ENCODE results near the gene FXYD2.

Gene FXYD2

DNA sequence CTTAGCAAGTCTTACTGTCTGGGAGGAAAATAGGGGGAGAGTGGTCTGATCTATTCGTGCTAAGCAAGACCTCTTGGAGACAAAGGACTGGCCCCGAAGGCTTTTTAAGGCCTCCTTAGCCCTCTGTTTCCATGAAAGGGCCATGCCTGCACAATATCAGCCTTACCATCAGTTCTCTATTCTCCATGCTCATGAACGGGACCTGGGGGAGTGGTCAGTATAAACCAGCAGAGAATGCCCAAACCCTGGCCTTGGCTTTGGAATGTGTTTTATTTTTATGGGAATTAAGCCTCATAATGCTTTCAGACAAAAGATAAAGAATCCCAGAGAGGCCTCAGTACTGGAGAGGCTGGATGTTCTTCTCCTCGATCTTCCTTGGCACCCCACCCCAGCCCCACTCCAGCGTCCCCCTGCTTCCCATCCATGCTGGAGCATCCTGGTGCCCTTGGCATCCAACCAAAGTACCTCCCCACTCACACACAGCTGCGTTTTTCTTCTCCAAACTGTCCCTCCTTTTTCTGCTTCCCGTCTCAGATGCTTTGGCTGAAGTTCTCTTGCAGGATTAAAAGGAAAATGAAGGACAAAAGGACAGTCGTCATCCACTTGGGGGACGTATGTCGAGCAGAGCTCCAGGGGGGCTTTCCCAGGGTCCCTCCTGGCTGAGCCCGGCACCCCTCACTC, 33.3 kb upstream of the FXYD2 start:
- no peak for DNase-seq

DNA sequence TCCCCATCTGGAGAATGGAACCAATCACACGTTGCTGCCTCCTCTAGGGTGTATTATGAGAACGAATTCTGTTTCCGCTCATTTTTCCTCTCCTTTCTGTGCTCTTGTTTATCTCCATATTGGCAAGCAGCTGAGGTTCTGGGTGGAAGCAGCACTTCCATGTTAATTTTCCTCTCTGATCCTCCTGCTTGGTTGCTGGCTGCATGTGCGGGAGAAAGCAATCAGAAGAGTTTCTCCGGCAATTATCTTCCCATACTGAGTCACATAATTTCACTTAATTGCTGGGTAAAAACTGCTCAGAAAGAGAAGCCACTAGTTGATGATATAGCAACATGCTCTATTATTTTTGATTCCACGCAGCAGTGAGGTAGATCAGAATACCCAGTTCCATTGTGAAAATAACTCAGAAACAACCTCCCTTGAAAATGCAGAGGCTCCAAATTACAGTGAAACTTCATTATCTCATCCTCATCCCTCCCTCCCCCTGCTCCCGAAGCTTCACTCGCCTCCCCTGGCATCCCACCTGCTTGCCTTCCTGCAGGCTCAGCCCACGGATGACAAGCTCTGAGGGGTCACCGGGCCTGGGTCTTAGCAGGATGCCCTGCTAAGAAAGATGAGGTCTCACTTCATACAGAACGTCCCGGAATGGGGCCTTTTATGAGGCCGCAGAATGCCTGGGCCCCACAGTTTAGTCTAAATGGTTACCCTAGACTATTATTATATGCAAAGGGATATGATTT, 31.5 kb upstream of the FXYD2 start:
- DNase-seq, result no peak

DNA sequence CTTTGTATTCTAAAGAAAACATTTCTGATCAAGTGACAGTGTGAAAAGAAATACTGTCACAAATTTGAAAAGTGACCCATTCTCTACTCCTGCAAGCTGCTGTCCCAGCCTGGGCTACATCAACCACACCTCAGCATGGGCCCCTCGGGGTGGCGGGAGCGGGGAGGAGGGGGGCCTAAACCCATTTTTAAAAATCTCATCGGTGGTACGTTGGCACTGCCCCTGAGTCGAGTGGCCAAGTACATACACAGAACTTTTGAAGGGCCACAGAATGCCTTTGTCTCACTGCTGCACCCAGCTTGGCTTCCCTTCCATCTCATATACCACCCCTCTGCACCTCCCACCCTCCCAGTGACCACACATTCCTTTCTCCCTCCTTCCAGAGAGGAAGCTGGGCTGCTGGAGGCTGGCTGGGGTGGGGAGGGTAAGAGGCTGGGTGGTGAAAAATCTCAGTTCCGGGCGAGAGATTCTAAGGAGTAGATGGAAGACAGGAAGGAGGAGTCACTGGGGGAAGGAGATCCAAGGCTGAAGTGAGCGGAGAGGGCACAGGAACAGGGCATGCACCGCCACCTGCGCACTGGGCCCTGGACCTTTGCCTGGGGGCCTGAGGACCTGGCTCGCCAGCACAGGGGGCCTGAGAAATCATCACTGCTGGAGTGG, 30.8 kb upstream of the FXYD2 start:
- DNase-seq, result no peak

DNA sequence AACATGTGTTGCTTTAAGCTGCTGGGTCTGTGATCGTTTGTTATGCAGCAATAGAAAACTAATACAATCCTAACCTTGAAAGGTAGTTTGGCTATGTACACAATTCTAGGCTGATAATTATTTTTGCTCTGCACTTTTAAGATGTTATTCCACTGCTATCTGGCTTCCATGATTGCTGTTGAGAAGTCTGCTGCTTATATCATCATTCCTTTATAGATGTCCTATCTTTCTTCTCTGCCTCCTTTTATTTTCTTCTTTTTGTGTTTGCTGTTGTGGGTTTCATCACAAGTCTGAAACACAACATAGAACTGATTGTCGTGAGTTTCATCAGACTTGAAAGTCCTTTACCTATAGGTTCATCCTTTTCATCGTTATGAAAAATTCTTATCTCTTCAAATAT, 27.8 kb upstream of the FXYD2 start:
- no peak for DNase-seq

DNA sequence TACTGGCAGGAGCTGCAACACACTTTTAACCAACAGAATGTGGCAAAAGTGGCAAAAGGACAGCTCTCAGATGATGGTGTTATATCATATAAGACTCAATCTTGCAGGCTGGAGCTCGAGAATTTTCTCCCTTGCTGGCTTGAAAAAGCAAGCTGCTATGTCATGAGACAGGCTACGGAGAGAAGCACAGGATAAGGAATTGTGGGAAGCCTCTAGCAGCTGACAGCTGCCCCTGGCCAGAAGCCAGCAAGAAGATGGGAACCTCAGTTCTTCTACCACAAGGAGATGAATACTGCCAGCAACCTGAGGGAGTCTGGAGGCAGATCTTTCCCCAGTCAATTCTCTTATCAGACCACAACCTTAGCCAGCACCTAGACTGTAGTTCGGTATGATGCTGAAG, 27.3 kb upstream of the FXYD2 start:
- no peak for DNase-seq

DNA sequence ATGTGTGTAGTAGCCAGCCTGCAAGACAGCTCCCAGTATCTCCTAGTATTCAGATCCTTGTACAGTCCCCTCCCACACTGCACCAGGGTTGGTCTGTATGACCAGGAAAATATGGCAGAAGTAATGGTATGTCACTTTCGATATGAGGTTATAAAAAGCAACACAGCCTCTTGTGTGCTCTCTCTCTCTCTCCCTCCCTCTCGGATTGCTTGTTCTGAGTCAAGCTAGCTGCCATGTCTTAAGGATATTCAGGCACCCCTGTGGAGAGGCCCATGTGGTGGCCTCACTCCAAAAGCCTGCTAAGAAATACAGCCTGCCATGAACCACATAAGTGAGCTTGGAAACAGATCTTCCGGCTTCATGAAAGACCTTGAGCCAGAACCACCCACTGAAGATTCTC, 26.6 kb upstream of the FXYD2 start:
- DNase-seq, result no peak

DNA sequence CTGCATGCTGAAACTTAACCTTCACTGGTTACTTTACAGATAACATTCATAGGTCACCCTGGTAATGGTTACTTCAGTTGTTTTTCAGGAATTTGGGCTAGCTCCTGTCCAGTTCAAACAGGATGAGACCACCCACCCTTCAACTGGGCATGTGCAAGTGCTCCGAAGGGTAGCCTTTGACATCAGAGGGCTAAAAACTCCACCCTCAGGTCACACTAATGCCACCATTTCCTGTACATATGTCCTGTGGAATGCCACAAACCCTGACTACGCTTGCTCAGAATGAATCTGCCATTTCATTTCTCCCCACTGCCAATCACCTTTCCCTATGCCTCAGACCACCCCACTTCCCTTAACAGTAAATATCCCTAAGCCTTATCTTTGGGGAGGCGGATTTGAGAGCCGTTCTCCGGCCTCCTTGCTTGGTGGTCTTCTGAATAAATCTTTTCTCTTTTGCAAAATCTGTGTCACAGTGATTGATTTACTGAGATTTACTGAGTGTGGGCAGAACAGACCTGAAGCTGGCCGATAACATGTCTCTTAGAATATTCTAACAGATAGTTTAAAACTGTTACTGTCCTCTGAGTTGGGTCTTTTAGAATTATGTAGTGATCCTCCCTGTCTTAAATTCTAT, 25.4 kb upstream of the FXYD2 start:
- DNase-seq, result no peak

DNA sequence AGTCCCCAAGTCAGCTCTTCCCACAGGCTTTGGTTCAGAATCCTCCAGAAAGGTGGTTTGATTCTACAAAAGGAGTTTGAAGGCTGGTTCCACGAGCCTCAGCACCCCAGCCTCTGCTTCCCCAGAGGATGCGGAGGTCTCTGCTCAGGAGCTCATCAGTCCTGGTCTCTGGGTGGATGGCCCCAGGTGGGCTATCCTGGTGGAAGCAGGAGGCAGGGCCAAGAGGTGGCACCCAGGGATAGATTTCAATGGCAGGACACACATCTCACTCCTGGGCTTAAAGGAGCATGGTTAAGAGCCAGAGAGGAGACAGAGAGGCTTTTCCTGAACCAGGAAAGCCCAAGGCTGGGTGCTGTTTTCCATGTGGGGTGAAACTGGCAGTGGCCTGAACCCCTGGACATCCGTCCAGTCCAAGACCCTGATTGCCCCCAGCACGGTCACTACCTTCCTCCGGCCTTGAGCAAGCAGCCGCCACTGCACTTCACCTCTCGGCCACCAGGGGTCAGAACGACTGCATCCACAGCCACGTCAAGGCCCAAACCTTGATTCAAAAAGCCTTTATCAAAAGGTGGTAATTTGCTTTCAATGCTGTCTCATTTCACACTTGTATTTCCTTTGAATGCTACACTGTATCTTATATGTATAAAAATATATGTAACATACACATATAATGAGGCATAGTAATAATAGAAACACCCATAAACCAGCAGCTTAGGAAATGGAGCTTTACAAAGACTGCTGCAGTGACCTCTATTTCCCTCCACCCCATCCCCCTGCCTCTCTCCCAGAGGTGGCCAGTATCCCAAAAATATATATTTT, 19.3 kb upstream of the FXYD2 start:
- peak; percentile 57 for DNase-seq

DNA sequence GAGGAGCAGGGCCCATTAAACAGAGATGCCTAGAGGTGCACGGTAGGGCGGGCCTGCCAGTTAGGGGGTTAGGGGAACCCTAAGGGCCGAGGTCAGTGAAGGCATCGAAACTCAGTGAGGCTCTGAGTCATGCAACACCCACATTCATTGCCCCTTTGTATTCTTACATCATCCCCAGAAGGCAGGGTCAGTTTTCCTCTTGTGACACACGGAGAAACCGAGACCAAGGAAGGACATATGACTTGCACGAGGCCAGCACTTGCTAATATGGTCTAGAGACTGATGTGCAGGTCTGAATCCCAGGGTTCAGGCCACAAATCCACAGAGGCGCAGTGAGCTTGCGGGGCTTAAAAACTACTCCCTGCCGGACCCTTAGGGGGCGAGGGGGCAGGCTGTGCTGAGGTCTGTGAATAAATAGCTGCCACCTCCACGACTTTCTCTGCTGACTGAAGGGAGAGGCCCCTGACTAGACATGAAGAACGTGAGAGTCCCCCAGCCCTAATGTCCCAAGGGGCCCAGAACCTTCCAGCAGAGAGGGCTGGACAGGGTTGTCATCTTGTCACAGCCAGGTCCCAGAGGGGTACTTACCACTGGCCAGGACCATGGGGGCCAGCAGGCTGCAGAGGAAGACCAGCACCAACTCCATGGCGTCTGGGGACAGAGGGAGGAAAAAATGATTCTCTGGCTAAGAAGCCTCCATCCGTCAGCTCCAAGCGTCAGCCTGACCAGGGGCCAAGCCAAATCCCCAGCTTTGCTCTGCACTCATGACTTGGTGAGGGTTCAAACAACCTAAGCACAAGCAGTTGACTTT, 17.8 kb upstream of the FXYD2 start:
- no peak for DNase-seq

DNA sequence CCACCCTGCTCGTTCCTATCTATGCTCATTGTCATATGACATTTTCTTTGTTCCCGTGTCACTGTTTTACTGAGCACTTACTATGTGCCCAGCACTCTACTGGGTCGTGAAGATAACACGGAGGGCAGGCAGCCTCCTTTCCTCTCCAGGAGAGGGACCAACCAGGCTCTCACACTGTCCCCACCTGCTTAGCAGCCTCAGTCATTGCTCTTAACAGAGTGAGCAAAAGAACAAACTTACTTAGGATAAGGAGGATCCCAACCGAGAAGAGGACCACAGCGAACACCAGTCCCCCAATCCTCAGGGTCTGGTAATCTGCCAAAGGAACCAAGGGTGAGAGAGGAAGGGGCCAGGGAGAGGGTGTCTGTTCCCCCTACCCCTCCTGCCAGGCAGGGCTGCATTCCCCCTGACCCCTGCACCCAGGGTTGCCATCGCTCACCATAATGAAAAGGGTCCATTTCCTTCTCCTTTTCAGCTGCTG, 17.0 kb upstream of the FXYD2 start:
- no peak for DNase-seq

DNA sequence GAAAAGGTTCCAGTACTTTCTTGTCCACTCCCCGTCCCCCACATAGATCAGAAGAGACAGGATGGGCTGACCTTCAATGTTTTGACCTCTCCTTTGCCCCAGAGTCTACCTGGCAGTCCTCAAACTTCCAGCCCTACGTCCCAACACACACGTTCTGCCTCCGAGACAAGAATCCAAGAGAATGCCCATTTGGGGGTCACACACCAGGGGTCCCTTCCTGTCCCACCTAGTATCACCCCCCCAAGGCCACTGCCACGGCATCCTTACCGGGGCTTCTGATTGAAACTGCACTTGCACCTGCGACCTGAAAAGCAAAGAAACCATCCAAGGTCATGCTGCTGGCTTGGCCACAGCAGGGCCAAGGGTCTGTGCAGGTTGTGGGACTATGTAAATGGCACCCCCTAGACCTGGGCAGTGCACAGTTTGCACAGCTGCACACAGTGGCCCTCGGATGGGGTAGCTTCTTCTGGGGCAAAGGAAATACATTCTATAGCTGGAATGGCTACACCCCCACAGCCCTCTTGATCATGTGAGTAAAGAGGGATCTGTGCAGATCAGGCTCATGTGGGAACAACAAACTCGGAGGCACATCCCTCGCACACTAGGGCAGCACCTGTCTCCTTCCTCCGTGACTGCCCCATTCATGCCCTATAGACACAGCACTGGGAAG, 16.5 kb upstream of the FXYD2 start:
- no peak for DNase-seq

DNA sequence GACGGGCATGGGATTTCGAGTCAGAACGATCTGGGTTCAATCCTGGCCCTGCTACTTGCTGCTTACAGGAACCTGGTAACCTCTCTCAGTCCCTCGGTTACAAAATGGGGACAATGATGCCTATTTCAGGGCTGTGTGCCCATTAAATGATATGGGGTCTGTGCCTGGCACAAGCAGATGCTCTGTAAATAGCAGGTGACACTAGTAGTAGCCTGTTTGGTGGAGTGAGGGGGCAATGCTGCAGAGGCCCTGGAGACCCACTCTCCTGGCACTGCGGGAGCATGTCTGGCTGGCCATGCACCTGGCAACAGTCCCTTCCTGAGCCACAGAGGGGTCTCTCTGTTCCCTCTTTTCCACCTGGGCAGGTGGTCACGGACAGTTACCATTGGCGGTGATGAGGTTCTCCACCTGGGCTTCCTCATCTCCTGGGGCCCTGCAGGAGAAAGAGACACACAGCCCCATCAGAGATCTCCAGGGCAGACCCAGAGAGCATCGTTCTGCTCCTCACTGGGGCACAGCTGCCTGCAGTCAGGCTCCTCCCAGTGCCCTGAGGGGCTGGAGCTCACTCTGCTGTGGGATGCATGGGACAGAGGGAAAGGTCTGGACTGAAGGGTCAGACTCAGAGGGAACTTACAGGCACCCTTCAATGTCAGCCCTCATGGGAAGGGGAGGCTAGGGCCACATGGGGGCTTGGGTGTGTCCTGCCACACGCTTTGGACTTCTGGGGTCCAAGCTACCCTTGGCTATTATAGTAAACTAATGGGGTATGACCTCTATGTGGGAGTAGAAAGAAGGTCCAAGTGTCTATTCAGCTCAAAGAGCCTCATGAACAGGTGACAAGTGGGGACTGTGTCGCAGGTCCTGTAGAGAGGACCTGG, 15.6 kb upstream of the FXYD2 start:
- no peak for DNase-seq

DNA sequence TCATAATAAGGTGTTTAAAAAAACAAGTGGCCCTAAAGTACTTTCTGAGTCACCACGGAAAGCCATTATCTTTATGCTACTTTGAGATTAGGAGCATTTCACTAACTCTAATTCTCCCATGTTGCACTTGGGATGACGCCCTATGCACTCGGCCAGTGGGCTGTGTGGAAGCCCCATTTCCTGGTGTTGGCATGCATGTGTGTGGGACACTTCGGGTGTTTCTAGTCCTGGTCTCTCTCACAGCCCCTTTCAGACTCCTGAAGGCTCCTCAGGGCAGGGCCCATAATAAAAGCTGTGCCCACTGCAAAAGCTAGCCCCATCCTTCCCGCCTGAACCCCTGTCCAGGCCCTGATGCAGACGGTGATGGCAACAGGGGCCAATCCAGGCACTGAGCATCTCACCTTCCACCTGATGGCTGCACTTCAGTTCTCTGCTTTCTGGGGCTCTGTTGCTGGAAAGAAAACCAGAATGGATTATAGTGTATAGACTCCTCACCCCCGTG, 14.9 kb upstream of the FXYD2 start:
- no peak for DNase-seq

DNA sequence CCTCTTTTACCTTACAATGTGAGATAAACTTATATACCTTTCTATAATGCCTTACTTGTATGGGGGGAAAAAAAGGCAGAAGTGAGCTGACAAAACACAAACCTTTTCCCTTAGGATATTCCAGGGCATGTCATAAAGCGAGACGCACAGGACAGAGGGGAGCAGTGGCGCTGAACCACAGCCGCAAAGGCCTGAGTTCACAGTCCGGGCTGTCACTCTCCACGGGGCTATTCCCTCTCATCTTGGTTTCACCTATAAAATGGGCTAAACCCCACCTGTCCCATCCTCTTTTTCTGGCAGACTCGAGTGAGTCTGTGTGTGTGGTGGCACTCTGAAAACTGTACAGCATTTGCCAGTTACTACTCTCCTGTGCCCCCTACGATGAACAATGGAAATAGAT, 14.4 kb upstream of the FXYD2 start:
- DNase-seq, result no peak

DNA sequence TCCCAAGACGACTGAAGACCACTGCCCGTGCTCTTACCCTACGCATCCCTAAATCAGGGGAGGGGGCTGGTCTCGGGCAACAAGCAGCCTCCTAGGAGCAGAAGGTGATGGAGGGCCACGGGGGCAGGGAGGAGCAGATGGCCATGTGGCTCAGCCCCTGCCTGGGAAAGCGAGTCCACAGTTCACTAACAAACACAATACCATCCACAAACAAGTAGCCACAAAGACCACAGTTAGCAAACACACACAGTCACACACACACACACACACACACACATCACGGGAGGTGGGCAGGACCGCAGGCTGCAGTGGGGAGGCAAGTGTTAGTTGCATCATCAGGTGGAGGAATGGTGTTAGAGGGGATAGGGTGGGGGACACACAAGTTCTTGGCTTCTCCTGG, 13.2 kb upstream of the FXYD2 start:
- DNase-seq, result no peak

DNA sequence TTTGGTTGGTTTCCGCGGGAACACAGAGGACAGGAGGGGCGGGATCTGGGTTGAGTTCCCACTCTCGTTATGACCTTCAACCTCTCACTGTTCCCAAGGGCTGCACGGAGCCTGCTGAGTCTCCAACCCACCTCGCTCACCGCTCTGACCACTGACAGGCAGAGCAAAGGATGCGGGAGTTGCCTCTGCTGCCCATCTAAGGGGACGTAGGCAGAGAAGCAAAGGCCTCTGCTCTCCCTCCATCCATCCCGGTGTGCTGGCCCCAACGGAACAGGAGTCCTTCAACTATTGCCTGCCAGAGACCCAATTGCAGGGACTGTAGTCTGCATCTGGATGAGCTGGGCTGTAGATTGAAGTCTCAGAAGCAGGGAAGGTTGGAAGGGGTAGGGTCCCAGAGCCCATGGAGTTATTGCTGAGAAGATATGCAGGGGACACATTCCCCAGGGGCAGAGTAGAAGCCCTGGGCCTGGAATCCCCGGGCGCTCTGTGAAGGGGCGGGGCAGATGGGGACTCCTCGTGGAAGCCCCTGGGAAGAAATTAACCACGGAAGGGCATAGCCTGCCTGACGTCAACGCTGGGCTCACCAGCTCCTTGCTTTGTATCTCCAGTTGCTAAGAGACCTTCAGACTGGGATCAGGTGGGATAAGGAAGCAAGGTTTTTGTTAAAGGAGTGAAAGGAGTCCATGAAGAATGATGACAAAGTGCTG, 12.7 kb upstream of the FXYD2 start:
- no peak for DNase-seq

DNA sequence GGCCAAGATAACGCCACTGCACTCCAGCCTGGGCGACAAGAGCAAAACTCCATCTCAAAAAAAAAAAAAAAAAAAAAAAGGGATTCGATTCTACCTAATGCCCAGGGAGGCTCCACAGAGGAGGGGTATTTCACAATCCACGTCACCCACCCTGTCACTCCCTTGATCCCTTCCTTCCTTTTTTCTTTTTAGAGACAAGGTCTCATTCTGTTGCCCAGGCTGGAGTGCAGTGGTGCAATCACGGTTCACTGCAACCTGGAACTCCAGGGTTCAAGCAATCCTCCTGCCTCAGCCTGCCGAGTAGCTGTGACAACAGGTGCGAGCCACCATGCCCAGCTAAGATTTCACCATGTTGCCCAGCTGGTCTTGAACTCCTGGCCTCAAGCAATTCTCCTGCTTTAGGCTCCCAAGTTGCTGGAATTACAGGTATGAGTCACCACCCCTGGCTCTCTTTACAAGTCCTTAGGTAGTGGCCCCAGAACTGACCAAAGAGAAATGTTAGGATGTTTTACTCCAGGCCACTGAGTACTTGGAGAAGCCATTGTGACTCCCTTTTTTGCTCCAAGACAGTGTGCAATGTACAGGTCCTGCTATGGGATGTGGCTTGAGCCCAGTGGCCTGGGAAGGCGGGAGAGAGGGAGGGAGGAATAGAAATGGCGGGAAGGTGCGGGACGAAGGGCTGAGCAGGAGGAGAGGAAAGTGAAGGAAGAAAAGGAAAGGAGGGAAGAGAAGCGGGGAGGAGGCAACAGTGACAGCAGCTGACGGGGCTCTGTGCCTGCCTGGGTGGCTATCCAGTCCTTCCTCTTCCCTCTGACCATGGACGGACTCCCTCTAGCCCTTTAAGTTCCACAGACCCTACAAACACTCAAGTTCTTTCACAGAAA, 11.8 kb upstream of the FXYD2 start:
- DNase-seq, result no peak

DNA sequence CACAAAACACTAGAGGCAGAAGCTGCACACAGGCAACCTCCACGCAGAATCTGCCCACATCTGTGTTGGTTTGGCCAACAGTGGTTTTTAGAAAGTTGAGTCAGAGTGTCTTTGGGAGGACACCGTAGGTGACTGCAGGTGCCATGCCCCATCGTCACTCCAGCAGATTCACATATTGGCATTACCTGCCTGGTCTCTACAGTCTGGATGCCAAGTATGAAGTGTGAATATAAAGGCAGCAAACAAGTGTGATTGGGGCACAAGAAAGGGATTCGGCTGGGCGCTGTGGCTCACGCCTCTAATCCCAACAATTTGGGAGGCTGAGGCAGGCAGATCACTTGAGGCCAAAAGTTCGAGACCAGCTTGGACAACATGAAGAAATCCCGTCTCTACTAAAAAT, 11.0 kb upstream of the FXYD2 start:
- DNase-seq, result no peak
